Stimulated activated CD4-positive, alpha-beta T cell treated with anti-CD3 and anti-CD28 coated beads, Interleukin-15, amount 100 ng/mL, for 1 hour (primary cell): Measurements from ENCODE around the gene TOM1L2.
"Not testable (repeated sequence)": the region's sequence is repeated elsewhere in the genome, so short reads cannot be mapped to it uniquely, and the experiment has no call there.

ENCODE experiments used
- DNase-seq, 2 donors: peaks; one replicate each; pipeline ENCODE4 v3.0.0-alpha.2; 2020; ENCODE audit warnings: low read depth in 1 of 2, low spot score in 1 of 2

TOM1L2 gene

GRCh38 chr17:17971431-17972125 is 622 bp downstream of the TOM1L2 start:
- no peak for DNase-seq

GRCh38 chr17:17970699-17971430 is 1.3 kb downstream of the TOM1L2 start:
- no peak for DNase-seq

GRCh38 chr17:17966399-17966798 is 5.8 kb downstream of the TOM1L2 start:
- DNase-seq: no peak

GRCh38 chr17:17965152-17965721 is 7.0 kb downstream of the TOM1L2 start:
- DNase-seq: no peak

- no peak for DNase-seq
Observed at GRCh38 chr17:17964710-17965109, 7.5 kb downstream of the TOM1L2 start.

GRCh38 chr17:17963694-17964436 is 8.3 kb downstream of the TOM1L2 start:
- DNase-seq: no peak

- DNase-seq: no peak
Observed at GRCh38 chr17:17963066-17963465, 9.1 kb downstream of the TOM1L2 start.

- DNase-seq: no peak
Observed at GRCh38 chr17:17960500-17961030, 11.6 kb downstream of the TOM1L2 start.

- DNase-seq: no peak
Observed at GRCh38 chr17:17959520-17960361, 12.5 kb downstream of the TOM1L2 start.

GRCh38 chr17:17958982-17959381 is 13.2 kb downstream of the TOM1L2 start:
- DNase-seq: no peak

GRCh38 chr17:17957584-17957916 is 14.7 kb downstream of the TOM1L2 start:
- no peak for DNase-seq

- DNase-seq: not testable (repeated sequence)
Observed at GRCh38 chr17:17955790-17956341, 16.3 kb downstream of the TOM1L2 start.

GRCh38 chr17:17954079-17954478 is 18.1 kb downstream of the TOM1L2 start:
- DNase-seq: no peak

- DNase-seq: no peak
Observed at GRCh38 chr17:17952691-17953090, 19.5 kb downstream of the TOM1L2 start.

GRCh38 chr17:17951524-17951923 is 20.7 kb downstream of the TOM1L2 start:
- no peak for DNase-seq

GRCh38 chr17:17950806-17951205 is 21.4 kb downstream of the TOM1L2 start:
- DNase-seq: no peak

GRCh38 chr17:17950347-17950746 is 21.9 kb downstream of the TOM1L2 start:
- no peak for DNase-seq

- DNase-seq: no peak
Observed at GRCh38 chr17:17947966-17948365, 24.2 kb downstream of the TOM1L2 start.

- no peak for DNase-seq
Observed at GRCh38 chr17:17947309-17947708, 24.9 kb downstream of the TOM1L2 start.

- DNase-seq: no peak
Observed at GRCh38 chr17:17946093-17946492, 26.1 kb downstream of the TOM1L2 start.
